K562 (cell line): ENCODE data around the gene POLK. TPM values are rescaled to one million over a fixed set of nuclear protein-coding genes. Genes with fewer than 3 reads are reported as not detected.
A peak's percentile ranks its signal among the peaks of the same experiment; 100 is the strongest.

Experiments
- ARID1B ChIP-seq: fragments of 450-650 bp; IDR thresholded peaks from 2 replicates; pipeline ENCODE4 v1.6.1; 2016; ENCODE audit warnings: antibody characterized with exemption, mild to moderate bottlenecking, inconsistent platforms
- BHLHE40 ChIP-seq: IDR thresholded peaks from 2 replicates; pipeline ENCODE4 v1.6.1; 2011; ENCODE audit warnings: low read length, improper control_type of control experiment
- CAMTA2 ChIP-seq: fragments of 250-450 bp; sonication (Bioruptor Pico); conservative IDR thresholded peaks from 2 replicates; pipeline ENCODE4 v1.5.1; 2022
- CBFA2T2 ChIP-seq: fragments of 450-650 bp; conservative IDR thresholded peaks from 2 replicates; pipeline ENCODE4 v1.6.1; 2017; ENCODE audit warnings: mild to moderate bottlenecking
- CBFA2T3 ChIP-seq: fragments of 450-650 bp; IDR thresholded peaks from 2 replicates; pipeline ENCODE4 v1.6.1; 2017
- CBX2 ChIP-seq: fragments of 200-600 bp; sonication (generic); IDR thresholded peaks from one replicate; pipeline ENCODE4 v1.6.1; 2012; ENCODE audit warnings: mild to moderate bottlenecking, low read length, inconsistent platforms; ENCODE audit not compliant: insufficient read depth, poor library complexity, severe bottlenecking
- CEBPB ChIP-seq: fragments of 450-650 bp; IDR thresholded peaks from 2 replicates; pipeline ENCODE4 v1.6.1; 2016; ENCODE audit warnings: missing genetic modification characterization, missing compliant biosample characterization
- FOSL1 ChIP-seq: fragments of 200-800 bp; sonication (Bioruptor generic); conservative IDR thresholded peaks from 2 replicates; pipeline ENCODE4 v1.6.1; 2016; ENCODE audit warnings: missing genetic modification characterization, missing compliant biosample characterization
- HMGN3 ChIP-seq: IDR thresholded peaks from 2 replicates; pipeline ENCODE4 v1.6.1; 2011; ENCODE audit warnings: borderline replicate concordance, low read depth, mild to moderate bottlenecking, mixed read lengths, low read length; ENCODE audit not compliant: insufficient read length; ENCODE audit errors: extremely low read depth
- MTA1 ChIP-seq: fragments of 450-650 bp; IDR thresholded peaks from 2 replicates; pipeline ENCODE4 v1.6.1; 2017; ENCODE audit warnings: borderline replicate concordance
- MYC ChIP-seq, 2 experiments: fragments of 250-450 bp in 1 of 2; sonication (Bioruptor Pico) in 1 of 2; IDR thresholded peaks; 2 replicates each; pipeline versions ENCODE4 v1.5.1 to v1.6.1; 2012 to 2021; ENCODE audit warnings: low read depth in 2 of 2, borderline replicate concordance in 1 of 2, improper control_type of control experiment in 1 of 2, low read length in 1 of 2, mild to moderate bottlenecking in 1 of 2, moderate library complexity in 1 of 2
- NR2C2 ChIP-seq, 2 experiments: fragments of 200-800 bp in 1 of 2; sonication (Bioruptor generic) in 1 of 2; sonication (generic) in 1 of 2; formaldehyde crosslinking in 1 of 2; IDR thresholded peaks; 2 replicates each; pipeline versions ENCODE4 v1.6.1 to v1.8.0; 2016 to 2022; ENCODE audit warnings: mild to moderate bottlenecking in 1 of 2, missing compliant biosample characterization in 1 of 2, missing genetic modification characterization in 1 of 2, missing genetic modification reagents in 1 of 2
- PHB ChIP-seq: fragments of 250-450 bp; sonication (Bioruptor Pico); IDR thresholded peaks from 2 replicates; pipeline ENCODE4 v1.5.0; 2021
- SMARCA4 ChIP-seq: fragments of 450-650 bp; IDR thresholded peaks from 2 replicates; pipeline ENCODE4 v1.6.1; 2016
- SMARCE1 ChIP-seq: fragments of 450-650 bp; IDR thresholded peaks from 2 replicates; pipeline ENCODE4 v1.7.1; 2016; ENCODE audit warnings: mild to moderate bottlenecking
- SREBF2 ChIP-seq: sonication (generic); formaldehyde crosslinking; IDR thresholded peaks from 2 replicates; pipeline ENCODE4 v1.4.0; 2020; ENCODE audit warnings: mild to moderate bottlenecking, missing genetic modification reagents
- polyA plus RNA-seq, 8 experiments: library from polyadenylated mRNA; depleted of rRNA in 4 of 8; stranded (reverse) in 5 of 8; unstranded in 3 of 8; fragments of >200 nt; fragmentation: Nextera tagmentation in 2 of 8; fragmentation: Illumina TruSeq in 1 of 8; extraction: Ambion mirVana in 2 of 8; extraction: Trizol in 1 of 8; gene quantifications; 2 replicates each; pipeline versions ENCODE4 v1.2.1 to v1.2.3, GENCODE V29; 2011 to 2014; ENCODE audit warnings: inconsistent platforms in 1 of 8, missing spikeins in 1 of 8
- total RNA-seq, 7 experiments: library from RNA; depleted of rRNA in 6 of 7; stranded (reverse); fragments of >200 nt in 6 of 7; fragmentation: Illumina TruSeq in 2 of 7; extraction: Trizol in 2 of 7; gene quantifications; 2 replicates each; pipeline versions ENCODE4 v1.2.1 to v1.2.3, GENCODE V29; 2011 to 2021; ENCODE audit warnings: low replicate concordance in 1 of 7
- TF ChIP-seq, protein P1 (sequence below): fragments of 250-450 bp; sonication (Bioruptor Pico); IDR thresholded peaks from 2 replicates; pipeline ENCODE4 v1.4.0; 2020; ENCODE audit warnings: mild to moderate bottlenecking
- TF ChIP-seq, protein P2 (sequence below), 2 experiments: IDR thresholded peaks in 1 of 2; conservative IDR thresholded peaks in 1 of 2; 2 replicates each; pipeline ENCODE4 v1.6.1; 2016; ENCODE audit warnings: low read depth in 2 of 2, mild to moderate bottlenecking in 1 of 2, missing compliant biosample characterization in 1 of 2, missing genetic modification characterization in 1 of 2, moderate library complexity in 1 of 2
- TF ChIP-seq, protein P3 (sequence below), 2 experiments: fragments of 450-650 bp; conservative IDR thresholded peaks; 2 replicates each; pipeline ENCODE4 v1.6.1; 2017; ENCODE audit warnings: mild to moderate bottlenecking in 2 of 2, moderate library complexity in 2 of 2

POLK gene
- total and polyA plus RNA-seq, 9 of the 15 experiments (the other 6 are each of a cell fraction or from before 2014, with no cell fraction given), result 6.1 to 31.6 (median 16.5) TPM

DNA sequence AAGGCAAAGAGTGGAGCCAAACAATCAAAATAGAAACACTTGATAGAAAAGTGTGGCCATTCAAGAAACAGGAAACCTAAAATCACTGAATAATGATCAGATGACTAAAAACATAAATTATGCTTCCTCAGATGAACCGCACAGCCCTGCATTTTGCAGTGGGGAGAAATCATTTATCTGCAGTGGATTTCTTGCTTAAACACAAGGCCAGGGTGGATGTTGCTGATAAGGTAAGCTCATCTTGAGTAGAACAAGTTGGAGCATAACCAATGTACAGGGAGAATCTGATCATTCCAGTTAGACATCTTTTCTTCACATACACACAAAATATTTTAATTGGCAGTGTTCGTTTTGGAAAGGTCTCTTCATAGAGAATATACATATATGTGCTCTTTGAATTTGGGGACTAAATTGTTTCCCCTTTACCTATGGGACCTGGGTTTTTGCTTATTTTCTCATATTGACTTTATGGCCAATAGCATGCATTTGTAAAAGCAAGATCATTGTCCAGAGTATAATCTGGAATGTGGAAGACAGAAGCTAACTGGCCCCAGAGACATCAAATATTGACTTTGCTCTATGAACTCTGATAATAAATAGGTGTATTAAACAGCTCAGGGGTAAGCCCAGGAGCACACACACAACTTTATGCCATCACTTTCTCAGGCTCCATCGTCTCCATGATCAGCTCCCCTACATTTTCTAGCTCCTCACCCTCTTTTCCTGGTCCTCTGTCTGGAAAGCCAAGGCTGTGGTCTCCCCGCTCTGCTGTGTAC is 108.7 kb downstream of the POLK start (continued):
- TF ChIP-seq CBFA2T2, result peak; percentile 64
- TF ChIP-seq PHB (CRISPR knock-in tag), result no peak
- TF ChIP-seq, protein P1, sequence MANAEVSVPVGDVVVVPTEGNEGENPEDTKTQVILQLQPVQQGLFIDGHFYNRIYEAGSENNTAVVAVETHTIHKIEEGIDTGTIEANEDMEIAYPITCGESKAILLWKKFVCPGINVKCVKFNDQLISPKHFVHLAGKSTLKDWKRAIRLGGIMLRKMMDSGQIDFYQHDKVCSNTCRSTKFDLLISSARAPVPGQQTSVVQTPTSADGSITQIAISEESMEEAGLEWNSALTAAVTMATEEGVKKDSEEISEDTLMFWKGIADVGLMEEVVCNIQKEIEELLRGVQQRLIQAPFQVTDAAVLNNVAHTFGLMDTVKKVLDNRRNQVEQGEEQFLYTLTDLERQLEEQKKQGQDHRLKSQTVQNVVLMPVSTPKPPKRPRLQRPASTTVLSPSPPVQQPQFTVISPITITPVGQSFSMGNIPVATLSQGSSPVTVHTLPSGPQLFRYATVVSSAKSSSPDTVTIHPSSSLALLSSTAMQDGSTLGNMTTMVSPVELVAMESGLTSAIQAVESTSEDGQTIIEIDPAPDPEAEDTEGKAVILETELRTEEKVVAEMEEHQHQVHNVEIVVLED (CRISPR knock-in tag), result no peak
- peak; percentile 68 for TF ChIP-seq SMARCE1
- no peak for TF ChIP-seq HMGN3
- TF ChIP-seq CEBPB (tag), result no peak
- TF ChIP-seq BHLHE40, result no peak
- no peak for TF ChIP-seq CBX2
- no peak for TF ChIP-seq MYC (IDR thresholded peaks at IDR 0.05; ENCODE audit: low read depth, low read length)
- TF ChIP-seq MYC (CRISPR knock-in tag; IDR thresholded peaks at IDR 0.05; ENCODE audit: borderline replicate concordance, low read depth), result no peak
- TF ChIP-seq, protein P2, sequence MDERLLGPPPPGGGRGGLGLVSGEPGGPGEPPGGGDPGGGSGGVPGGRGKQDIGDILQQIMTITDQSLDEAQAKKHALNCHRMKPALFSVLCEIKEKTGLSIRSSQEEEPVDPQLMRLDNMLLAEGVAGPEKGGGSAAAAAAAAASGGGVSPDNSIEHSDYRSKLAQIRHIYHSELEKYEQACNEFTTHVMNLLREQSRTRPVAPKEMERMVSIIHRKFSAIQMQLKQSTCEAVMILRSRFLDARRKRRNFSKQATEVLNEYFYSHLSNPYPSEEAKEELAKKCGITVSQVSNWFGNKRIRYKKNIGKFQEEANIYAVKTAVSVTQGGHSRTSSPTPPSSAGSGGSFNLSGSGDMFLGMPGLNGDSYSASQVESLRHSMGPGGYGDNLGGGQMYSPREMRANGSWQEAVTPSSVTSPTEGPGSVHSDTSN (CRISPR knock-in tag; IDR thresholded peaks at IDR 0.05; ENCODE audit: low read depth), result no peak
- TF ChIP-seq, protein P2 (tag; conservative IDR thresholded peaks at IDR 0.05; ENCODE audit: low read depth), result peak; percentile 72
- peak; percentile 46; the same call in 1 of the 2 replicates for TF ChIP-seq FOSL1 (tag)
- TF ChIP-seq MTA1, result no peak
- no peak for TF ChIP-seq SREBF2 (CRISPR knock-in tag)
- TF ChIP-seq, protein P3, sequence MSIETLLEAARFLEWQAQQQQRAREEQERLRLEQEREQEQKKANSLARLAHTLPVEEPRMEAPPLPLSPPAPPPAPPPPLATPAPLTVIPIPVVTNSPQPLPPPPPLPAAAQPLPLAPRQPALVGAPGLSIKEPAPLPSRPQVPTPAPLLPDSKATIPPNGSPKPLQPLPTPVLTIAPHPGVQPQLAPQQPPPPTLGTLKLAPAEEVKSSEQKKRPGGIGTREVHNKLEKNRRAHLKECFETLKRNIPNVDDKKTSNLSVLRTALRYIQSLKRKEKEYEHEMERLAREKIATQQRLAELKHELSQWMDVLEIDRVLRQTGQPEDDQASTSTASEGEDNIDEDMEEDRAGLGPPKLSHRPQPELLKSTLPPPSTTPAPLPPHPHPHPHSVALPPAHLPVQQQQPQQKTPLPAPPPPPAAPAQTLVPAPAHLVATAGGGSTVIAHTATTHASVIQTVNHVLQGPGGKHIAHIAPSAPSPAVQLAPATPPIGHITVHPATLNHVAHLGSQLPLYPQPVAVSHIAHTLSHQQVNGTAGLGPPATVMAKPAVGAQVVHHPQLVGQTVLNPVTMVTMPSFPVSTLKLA (conservative IDR thresholded peaks at IDR 0.05), result no peak; a peak in 1 of 4 replicates
- peak; percentile 74 for TF ChIP-seq SMARCA4
- no peak for TF ChIP-seq CAMTA2 (CRISPR knock-in tag)
- TF ChIP-seq NR2C2 (CRISPR knock-in tag; IDR thresholded peaks at IDR 0.05), result no peak
- no peak for TF ChIP-seq NR2C2 (tag; IDR thresholded peaks at IDR 0.05)
- TF ChIP-seq ARID1B, result peak; percentile 81
- peak; percentile 84 for TF ChIP-seq CBFA2T3
